Heart right ventricle (tissue), 16 donors: ENCODE measurements around the gene DYRK1A. TPM values are rescaled to one million over a fixed set of nuclear protein-coding genes. Genes with fewer than 3 reads are reported as not detected.
"Not testable (repeated sequence)": the region's sequence is repeated elsewhere in the genome, so short reads cannot be mapped to it uniquely, and the experiment has no call there.

ENCODE experiments used
- ATAC-seq, 8 donors: fragments of 200-7000 bp; cut with Tn5 transposase; one replicate each; pipeline ENCODE4 v1.9.1; 2020; ENCODE audit warnings: mild to moderate bottlenecking in 8 of 8, moderate library complexity in 8 of 8, moderate number of reproducible peaks in 1 of 8
- DNase-seq, 2 donors: peaks; one replicate each; pipeline ENCODE4 v3.0.0-alpha.2; 2020
- H3K27ac ChIP-seq, 10 donors: fragments of 200-600 bp; sonication (generic) in 2 of 10; one replicate each; pipeline versions ENCODE4 v1.5.0 to v1.8.0; 2020 to 2022; ENCODE audit warnings: mild to moderate bottlenecking in 3 of 10
- H3K27me3 ChIP-seq, 7 donors: fragments of 200-600 bp; one replicate each; pipeline ENCODE4 v1.8.0; 2021 to 2022; ENCODE audit warnings: mild to moderate bottlenecking in 2 of 7
- H3K36me3 ChIP-seq, 9 donors: fragments of 200-600 bp; sonication (generic) in 1 of 9; one replicate each; pipeline versions ENCODE4 v1.5.0 to v1.8.0; 2020 to 2022; ENCODE audit warnings: mild to moderate bottlenecking in 2 of 9
- H3K4me1 ChIP-seq, 9 donors: fragments of 200-600 bp; sonication (generic) in 1 of 9; one replicate each; pipeline versions ENCODE4 v1.5.0 to v1.8.0; 2020 to 2022; ENCODE audit warnings: mild to moderate bottlenecking in 4 of 9
- H3K4me3 ChIP-seq, 10 donors: fragments of 200-600 bp; sonication (generic) in 2 of 10; one replicate each; pipeline versions ENCODE4 v1.5.0 to v1.8.0; 2020 to 2022; ENCODE audit warnings: mild to moderate bottlenecking in 7 of 10, moderate library complexity in 2 of 10
- H3K9me3 ChIP-seq, 11 donors: fragments of 200-600 bp in 10 of 11; sonication (generic) in 2 of 11; one replicate each; pipeline versions ENCODE4 v1.5.0 to v1.8.0; 2013 to 2022; ENCODE audit warnings: mild to moderate bottlenecking in 2 of 11, control low read depth in 1 of 11, moderate library complexity in 1 of 11
- WGBS, 2 donors: extraction: QIAGEN DNeasy Blood & Tissue Kit; methylation state at CpG; one replicate each; pipeline ENCODE4 v1.1.7; 2013; ENCODE audit warnings: inconsistent platforms in 1 of 2; 5-methylcytosine and 5-hydroxymethylcytosine counted together
- intact Hi-C, 10 donors: fragments of 100-400 bp; cut with DNase I; formaldehyde crosslinking; loops; one replicate each; pipeline versions ENCODE4 v1.11.1 to v1.14.2; 2022
- polyA plus RNA-seq, 2 donors: library from polyadenylated mRNA; stranded (reverse); fragments of 200-250 nt; gene quantifications; one replicate each; pipeline ENCODE4 v1.2.3, GENCODE V29; 2013
- total RNA-seq, 10 donors: library from RNA; stranded (reverse); fragmentation: NEBNext Ultra II Directional in 3 of 10; extraction: Animal tissue kit (Norgen Biotek cat#: 25700) in 3 of 10; gene quantifications; one replicate each; pipeline versions ENCODE4 v1.2.1 to v1.2.4, GENCODE V29; 2021 to 2023
- TF ChIP-seq, protein P1 (sequence below), 9 donors: fragments of 200-600 bp; sonication (generic) in 2 of 9; IDR thresholded peaks; one replicate each; pipeline versions ENCODE4 v1.5.0 to v1.8.0; 2021 to 2022; ENCODE audit warnings: antibody characterized with exemption in 9 of 9, mild to moderate bottlenecking in 5 of 9, moderate library complexity in 1 of 9
- donor health status: Arrhythmogenic right ventricular cardiomyopathy.
- donor health status: ischemic (EF 13 %, LVEDD 7.1; RV severe dilation, severe dysfunction).
- donor health status: healthy with polysubstance abuse.
- donor health status: DM: no; HTN: yes; CAD: no.
- donor health status: DM: no; HTN: no; CAD: no.
- donor health status: ischemic (EF 25% LVEDD 6.9; RV normal size, moderate dysfunction).
- donor health status: ischemic (EF 25% LVEDD 5.7; RV mildly dilated, moderate dysfunction).
- donor health status: healthy.
- donor health status: DM: yes; HTN: yes; CAD: no.
- donor health status: Ischemic cardiomyopathy.
- donor health status: ischemic (EF 35%, LVEDD 5.7; RV mildly dilated, moderate dysfunction).
- donor health status: nonischemic (EF 11% LVEDD 7.7; RV severe dilation, severe dysfunction).
- donor health status: DM: yes; HTN: yes; CAD: no.
- donor health status: PGD.
- donor health status: ischemic (EF 29% LVEDD 5.4; RV normal size, mild dysfunction).
- donor health status: nonischemic (EF 23%, LVEDD 6.1; RV moderate dilation, normal function).

The DYRK1A gene
- total and polyA plus RNA-seq, 12 donors: 24.7 to 94.2 (median 73.2) TPM

DNA sequence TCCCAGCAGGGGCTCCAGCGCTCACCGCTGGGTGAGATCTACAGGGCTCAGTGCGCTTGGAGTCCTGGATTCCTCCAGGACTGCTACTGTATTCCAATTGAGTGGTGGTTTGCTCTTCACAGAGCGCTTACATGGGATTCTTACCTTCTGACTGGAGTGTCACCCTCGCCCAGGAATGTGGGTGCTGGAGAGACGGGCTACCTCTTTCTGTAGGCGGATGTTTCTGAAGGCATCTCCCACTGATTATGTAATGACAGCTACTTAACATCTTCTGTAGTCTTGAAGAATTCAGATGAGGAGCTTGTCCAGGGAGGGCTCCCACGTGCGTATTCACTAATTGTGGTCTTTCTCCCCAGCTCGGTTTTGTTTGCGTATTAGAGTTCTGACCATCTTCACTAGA is 154.2 kb downstream of the DYRK1A start:
- H3K27ac ChIP-seq: no peak overlapping the region
- H3K36me3 ChIP-seq: peaks cover 0 to 25% (median 10%) of the 10 kb centered on the region in 9 donors
- TF ChIP-seq, protein P1, sequence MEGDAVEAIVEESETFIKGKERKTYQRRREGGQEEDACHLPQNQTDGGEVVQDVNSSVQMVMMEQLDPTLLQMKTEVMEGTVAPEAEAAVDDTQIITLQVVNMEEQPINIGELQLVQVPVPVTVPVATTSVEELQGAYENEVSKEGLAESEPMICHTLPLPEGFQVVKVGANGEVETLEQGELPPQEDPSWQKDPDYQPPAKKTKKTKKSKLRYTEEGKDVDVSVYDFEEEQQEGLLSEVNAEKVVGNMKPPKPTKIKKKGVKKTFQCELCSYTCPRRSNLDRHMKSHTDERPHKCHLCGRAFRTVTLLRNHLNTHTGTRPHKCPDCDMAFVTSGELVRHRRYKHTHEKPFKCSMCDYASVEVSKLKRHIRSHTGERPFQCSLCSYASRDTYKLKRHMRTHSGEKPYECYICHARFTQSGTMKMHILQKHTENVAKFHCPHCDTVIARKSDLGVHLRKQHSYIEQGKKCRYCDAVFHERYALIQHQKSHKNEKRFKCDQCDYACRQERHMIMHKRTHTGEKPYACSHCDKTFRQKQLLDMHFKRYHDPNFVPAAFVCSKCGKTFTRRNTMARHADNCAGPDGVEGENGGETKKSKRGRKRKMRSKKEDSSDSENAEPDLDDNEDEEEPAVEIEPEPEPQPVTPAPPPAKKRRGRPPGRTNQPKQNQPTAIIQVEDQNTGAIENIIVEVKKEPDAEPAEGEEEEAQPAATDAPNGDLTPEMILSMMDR (IDR thresholded peaks at IDR 0.05): no peak
- peaks cover 0 to 18% (median 7%) of the 10 kb centered on the region in 9 donors for H3K4me1 ChIP-seq
- no peaks in the 10 kb centered on the region for H3K27me3 ChIP-seq
- DNase-seq: no peak
- no peak for ATAC-seq
- 90 to 94% methylated on average over 11 of the region's 11 CpGs for WGBS, 2 donors
- no peaks in the 10 kb centered on the region for H3K9me3 ChIP-seq
- intact Hi-C loops: no loop called here
- H3K4me3 ChIP-seq: no peak overlapping the region

DNA sequence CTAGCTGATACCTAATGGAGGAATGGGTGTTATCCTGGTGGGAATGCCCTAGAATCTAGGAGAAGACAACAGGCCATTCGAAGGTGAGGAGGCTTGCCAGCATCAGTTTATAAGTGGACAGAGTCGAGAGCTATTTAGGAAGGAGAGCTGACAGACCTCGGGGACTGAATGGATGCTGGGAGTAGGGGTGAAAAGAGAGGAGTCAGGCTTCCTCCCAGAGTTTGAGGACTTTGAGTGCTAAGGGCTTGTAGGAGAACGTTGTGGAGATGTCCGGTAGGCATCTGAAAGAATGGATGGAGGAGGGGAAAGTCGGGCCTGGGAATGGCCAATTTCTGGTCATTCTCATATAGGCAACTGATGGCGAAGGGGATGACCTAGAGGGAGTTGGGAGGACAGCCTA is 155.1 kb downstream of the DYRK1A start:
- WGBS, 2 donors: 70 to 77% methylated on average over 7 of the region's 7 CpGs
- Histone ChIP-seq H3K27me3 (no peaks in the 10 kb centered on the region), H3K4me3 (no peak overlapping the region), H3K4me1 (peaks cover 0 to 18% (median 7%) of the 10 kb centered on the region in 9 donors), H3K36me3 (peaks cover 0 to 16% (median 3%) of the 10 kb centered on the region in 9 donors), H3K27ac (no peak overlapping the region), H3K9me3 (no peaks in the 10 kb centered on the region)
- TF ChIP-seq, protein P1 (IDR thresholded peaks at IDR 0.05): no peak
- intact Hi-C loops: no loop called here
- no peak for ATAC-seq
- no peak for DNase-seq

DNA sequence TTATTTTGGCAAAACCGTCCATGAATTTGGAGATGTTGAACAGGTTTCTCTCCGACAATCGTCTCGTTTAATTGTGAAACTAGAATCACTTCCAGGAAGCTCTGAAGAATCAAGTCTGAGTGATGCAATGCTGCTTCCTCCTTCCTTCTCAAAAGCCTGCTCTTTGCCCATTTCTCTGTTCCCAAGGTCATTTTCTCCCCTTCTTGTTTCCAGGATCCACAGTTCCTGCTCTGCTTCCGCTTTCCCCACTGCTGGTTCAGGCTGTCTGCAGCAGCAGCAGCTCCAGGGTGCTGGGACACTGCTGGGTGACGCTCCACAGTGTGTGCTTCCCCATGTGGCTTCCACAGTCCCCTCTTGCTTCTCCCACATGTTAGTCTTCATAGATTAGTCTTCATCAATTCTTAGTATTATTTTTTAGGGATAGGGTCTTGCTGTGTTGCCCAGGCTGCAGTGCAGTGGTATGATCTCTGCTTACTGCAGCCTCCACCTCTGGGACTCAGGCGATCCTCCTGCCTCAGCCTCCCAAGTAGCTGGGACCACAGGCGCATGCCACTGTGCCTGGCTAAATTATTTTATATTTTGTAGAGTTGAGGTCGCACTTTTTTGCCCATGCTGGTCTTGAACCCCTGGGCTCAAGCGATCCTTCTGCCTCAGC is 156.2 kb downstream of the DYRK1A start:
- ATAC-seq (no peak), DNase-seq (no peak)
- H3K4me1 ChIP-seq: peaks cover 0 to 18% (median 7%) of the 10 kb centered on the region in 9 donors
- no peak overlapping the region for H3K4me3 ChIP-seq
- no peaks in the 10 kb centered on the region for H3K9me3 ChIP-seq
- intact Hi-C loops: no loop called here
- H3K36me3 ChIP-seq: peaks cover 0 to 7% (median 0%) of the 10 kb centered on the region in 9 donors
- no peaks in the 10 kb centered on the region for H3K27me3 ChIP-seq
- TF ChIP-seq, protein P1 (IDR thresholded peaks at IDR 0.05): no peak
- H3K27ac ChIP-seq: no peak overlapping the region
- 82 to 85% methylated on average over 10 of the region's 10 CpGs for WGBS, 2 donors

DNA sequence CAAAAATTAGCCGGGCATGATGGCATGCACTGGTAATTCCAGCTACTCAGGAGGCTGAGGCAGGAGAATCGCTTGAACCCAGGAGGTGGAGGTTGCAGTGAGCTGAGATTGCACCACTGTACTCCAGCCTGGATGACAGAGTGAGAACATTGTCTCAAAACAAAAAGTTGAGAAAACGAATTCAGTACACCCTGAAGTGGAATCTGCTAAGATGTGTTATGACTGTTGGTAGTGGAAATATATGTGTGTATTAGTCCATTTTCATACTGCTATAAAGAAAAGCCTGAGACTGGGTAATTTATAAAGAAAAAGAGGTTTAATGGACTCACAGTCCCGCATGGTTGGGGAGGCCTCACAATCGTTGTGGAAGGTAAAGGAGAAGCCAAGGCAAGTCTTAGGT is 158.4 kb downstream of the DYRK1A start:
- H3K4me3 ChIP-seq, ATAC-seq, H3K36me3 ChIP-seq, intact Hi-C loops, DNase-seq, H3K9me3 ChIP-seq, H3K27ac ChIP-seq, H3K4me1 ChIP-seq, H3K27me3 ChIP-seq: not testable (repeated sequence)
- 93 to 96% methylated on average over 5 of the region's 5 CpGs for WGBS, 2 donors

DNA sequence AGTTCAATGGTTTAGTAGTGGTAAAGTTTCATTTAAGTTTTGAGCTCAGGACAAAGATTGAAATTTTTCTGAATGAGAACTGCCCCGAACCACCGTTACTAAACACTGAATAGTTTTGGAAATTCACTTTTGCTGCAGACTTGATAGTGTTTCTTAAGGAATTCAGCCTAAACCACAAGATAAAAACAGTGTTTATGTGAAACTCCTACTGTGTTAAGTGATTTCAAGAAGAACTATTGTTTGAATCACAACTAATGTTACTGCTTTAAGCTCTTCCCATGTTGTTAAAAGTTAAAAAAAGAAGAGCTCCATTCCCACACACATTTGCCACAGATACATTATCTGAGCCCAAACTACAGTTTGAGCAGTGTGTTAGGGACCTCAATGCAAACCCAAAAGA is 159.2 kb downstream of the DYRK1A start:
- intact Hi-C loops: no loop called here
- no peaks in the 10 kb centered on the region for H3K36me3 ChIP-seq
- no peak overlapping the region for H3K4me3 ChIP-seq
- WGBS, 2 donors: 90 to 93% methylated on average over 2 of the region's 2 CpGs
- no peak overlapping the region for H3K27ac ChIP-seq
- no peak for DNase-seq
- peaks cover 0 to 7% (median 0%) of the 10 kb centered on the region in 7 donors for H3K27me3 ChIP-seq
- TF ChIP-seq, protein P1 (IDR thresholded peaks at IDR 0.05): no peak
- no peaks in the 10 kb centered on the region for H3K9me3 ChIP-seq
- no peak for ATAC-seq
- peaks cover 0 to 7% (median 1%) of the 10 kb centered on the region in 9 donors for H3K4me1 ChIP-seq
